Stimulated activated CD8-positive, alpha-beta memory T cell treated with anti-CD3 and anti-CD28 coated beads, Interleukin-7, amount 100 ng/mL, for 4 hours (primary cell): ENCODE measurements around the gene PSIP1.
"Not testable (repeated sequence)": the region's sequence is repeated elsewhere in the genome, so short reads cannot be mapped to it uniquely, and the experiment has no call there.

Experiments used
- DNase-seq, 2 donors: peaks; one replicate each; pipeline ENCODE4 v3.0.0-alpha.2; 2020; ENCODE audit warnings: low read depth in 2 of 2

PSIP1 gene

GRCh38 chr9:15510789-15511575 is at the start of gene PSIP1:
TSS of gene PSIP1 (minus strand) at chr9:15510970. CDS start at chr9:15510188, 782 bp downstream.
- peak; percentile 66 to 74 for DNase-seq

GRCh38 chr9:15553528-15553898 is 42.7 kb upstream of the PSIP1 start:
- no peak for DNase-seq

DNA sequence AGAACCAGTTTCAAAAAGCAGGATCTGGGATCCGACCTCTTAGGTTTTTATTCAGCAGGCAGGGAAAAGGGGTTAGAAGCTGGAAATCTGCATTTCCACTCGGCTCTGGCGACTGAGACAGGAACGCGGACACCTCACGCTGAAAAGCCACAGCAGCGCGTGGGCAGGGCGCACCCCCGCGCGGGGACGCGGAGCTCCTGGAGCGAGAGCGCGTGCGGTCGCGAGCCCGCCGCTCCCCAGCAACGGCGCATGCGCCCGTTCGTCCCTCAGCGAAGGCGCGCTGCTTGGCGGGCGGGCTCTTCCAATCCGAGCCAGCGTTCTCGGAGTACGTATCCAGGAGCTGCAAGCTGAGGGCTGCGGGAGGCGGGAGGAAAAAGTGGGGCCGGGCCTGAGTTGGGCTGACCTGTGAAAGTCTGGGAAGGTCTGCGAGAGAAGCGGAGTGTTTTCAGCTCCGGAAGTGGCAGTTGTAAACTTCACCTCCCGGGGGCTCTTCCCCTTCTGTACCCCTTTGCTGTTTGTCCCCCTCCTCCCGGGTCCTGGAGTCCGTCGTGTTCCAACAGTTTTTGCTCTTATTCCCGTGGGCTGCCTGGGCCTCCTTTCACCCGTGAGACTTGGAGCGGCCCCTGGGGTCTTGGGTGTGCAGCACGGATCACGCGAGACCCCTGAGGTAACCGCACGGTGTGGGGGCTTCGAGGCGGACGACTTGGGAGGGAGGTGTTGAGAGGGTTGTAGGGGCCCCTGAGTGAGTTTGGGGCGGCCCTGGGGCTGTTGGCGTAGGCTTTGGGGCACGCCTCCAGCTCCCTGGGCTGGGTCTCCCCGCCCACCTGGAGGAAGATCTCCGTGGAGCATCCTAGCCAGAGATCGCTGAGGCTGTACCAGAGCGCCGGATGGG is 42.1 kb upstream of the PSIP1 start, which contains the start of gene CCDC171:
CCDC171 (plus strand) TSS at position 408 of the 892 bp plus-strand sequence. CDS start 11,046 bp downstream, outside the sequence.
- DNase-seq, result peak; percentile 59 to 84

DNA sequence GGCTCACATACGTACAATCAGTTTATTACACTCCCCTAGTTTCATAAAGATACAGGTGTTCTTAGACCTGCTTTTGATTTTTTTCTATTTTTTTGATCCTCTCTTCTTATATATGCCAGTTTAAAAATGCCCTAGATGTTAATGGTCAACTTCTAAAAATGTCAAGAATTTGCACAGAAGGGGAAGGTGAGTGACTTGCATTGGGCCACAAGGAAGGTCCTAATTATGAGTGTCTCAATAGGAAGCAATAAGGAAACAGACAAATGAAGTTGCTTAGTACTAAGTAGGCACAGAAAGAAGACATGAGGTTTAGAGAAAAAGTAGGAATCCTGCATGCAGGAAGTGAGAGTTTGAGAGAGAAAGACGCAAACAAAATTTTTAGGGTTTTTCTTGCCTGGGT is 38.8 kb upstream of the PSIP1 start:
- DNase-seq, result no peak

GRCh38 chr9:15543047-15543813 is 32.5 kb upstream of the PSIP1 start:
- no peak for DNase-seq

GRCh38 chr9:15542624-15543023 is 31.9 kb upstream of the PSIP1 start:
- DNase-seq, result no peak

DNA sequence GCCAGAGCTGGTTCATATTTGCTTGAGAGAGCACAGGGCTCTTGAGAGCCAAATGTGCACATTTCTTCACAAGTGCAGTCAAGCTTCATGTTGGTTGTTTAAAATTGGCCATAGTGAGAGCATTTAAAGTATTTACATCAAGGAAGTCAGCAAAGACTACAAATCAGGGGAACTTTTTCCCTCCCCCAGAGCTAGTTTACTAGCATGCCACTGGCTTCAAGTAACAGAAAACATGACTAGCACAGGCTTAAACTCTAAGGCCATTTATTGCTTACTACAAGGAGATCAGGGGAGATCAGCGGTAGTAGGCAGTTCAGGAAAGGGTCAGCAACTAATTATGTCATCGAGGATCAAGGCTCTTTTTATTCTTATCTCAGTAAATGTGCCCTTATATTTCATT is 31.1 kb upstream of the PSIP1 start:
- DNase-seq, result no peak

- no peak for DNase-seq
Measured at GRCh38 chr9:15531380-15531779, 20.6 kb upstream of the PSIP1 start.

DNA sequence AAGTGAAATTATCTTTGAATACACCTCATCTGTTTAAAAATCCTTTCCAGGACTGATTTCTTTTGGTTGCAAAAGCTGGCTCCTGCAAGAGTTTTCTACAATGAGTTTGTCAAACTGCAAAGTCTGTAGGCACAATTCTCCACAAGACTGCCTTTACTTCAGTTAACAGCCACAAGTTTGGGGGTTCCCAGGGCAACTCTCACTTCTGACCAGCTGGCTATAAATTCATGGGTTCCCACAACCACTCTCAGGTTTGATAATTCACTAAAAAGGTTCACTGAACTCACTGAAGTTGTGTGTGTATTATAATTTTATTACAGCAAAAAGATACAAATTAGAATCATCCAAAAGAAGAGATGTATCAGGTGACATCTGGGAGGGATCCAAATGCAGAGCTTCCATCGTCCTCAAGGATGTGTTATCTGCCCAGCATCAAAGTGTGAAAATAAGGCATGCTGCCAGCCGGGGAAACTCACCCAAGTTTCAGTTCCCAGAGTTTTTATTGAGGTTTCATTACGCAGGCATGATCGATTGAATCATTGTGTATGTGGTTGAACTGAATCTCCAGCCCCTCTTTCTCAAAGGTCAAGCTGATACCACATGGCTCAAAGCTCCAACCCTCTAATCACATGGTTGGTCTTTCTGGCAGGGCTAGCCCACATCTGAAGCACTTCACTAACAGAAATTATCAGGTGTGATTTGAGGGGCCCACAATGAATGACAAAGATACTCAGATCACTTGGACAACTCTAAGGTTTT is 19.0 kb upstream of the PSIP1 start:
- DNase-seq, result no peak

DNA sequence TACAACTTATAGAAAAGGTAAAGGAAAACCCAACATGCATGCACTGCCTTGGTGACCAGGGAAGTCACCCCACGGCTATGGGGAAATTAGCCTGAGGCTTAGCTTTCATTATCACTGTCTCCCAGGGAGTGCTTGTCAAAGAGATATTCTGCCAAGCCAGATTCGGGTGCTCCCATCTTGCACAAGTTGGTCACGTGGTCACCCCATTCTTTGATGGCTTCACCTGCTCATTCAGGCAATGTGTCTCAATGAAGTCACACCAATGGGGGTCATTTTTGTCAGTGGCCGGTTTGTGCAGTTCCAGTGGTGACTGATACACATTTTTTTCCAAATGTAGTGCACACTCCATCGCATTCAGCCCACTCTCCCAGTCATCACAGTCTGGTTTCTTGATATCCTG is 16.3 kb upstream of the PSIP1 start:
- not testable (repeated sequence) for DNase-seq

- DNase-seq, result no peak
Measured at GRCh38 chr9:15525958-15526357, 15.2 kb upstream of the PSIP1 start.

- DNase-seq, result no peak
Measured at GRCh38 chr9:15524845-15525455, 14.2 kb upstream of the PSIP1 start.

- DNase-seq, result no peak
Measured at GRCh38 chr9:15522130-15522755, 11.5 kb upstream of the PSIP1 start.

DNA sequence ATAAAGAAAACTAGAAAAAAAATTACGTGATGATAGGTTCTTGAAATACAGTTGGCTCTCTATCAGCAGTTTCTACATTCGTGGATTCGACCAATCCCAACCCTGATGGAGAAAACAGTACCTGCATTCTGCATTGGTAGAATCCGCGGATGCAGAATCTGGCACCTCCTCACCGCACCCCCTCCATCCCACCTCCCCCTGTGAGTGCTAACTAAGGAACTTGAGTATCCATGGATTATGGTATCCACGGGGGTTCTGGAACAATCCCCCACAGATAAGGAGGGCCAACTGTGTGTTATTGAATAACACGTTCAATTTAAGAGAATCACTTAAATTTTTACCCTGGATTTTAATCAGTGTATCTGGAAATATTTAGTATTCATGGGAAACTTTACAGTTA is 10.5 kb upstream of the PSIP1 start:
- DNase-seq, result no peak

GRCh38 chr9:15519831-15520230 is 9.1 kb upstream of the PSIP1 start:
- no peak for DNase-seq

DNA sequence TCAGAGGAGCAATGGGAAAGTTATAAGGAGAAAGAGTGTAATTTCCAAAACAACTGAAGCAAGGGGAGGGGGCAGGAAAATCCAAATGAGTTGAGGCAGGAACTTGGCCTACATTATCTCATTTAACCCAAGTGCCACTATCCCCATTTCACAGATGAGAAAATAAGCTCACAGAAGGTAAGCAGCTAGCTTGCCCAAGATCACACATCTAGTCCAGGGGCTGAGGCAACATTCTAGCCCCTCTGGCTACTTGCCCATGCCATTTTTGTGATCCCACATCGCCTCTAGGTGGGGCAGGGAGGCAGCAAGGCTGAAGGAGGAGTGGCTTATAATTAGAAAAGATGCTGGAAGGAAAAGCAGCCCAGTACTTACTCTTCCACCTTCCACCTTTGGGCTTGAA is 2.6 kb upstream of the PSIP1 start:
- no peak for DNase-seq

DNA sequence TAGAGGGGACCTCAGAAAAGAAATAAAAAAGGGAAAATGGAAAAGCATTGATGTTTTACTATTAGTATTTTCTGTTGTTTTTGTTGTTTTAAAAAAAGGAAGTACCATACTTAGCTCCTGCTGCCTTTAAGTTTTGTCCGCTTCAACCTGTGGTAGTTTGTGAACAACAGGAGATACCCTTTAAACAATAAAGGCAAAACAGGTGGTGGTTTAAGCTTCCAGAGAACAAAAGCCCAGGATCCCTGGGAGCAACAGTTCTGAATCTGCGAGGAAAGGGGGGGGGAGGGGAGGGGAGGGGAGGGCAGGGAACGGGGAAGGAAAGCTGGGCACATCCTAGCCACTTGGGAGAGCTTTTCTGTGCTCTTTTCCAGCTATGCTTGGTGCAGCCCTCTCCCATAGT is 2.1 kb upstream of the PSIP1 start:
- DNase-seq, result no peak

GRCh38 chr9:15512204-15512603 is 1.4 kb upstream of the PSIP1 start:
- DNase-seq, result no peak

GRCh38 chr9:15509931-15510788 is 610 bp downstream of the PSIP1 start:
- DNase-seq, result peak; percentile 42 to 61
